OCI-LY3 (cell line): Measurements from ENCODE around the gene NUP133.

ENCODE experiments used
- H2AFZ ChIP-seq: fragments of 200-600, 300-600 bp; shearing (Covaris generic); 2 replicates; pipeline ENCODE4 v1.6.0; 2014; ENCODE audit warnings: antibody characterized with exemption, low read depth, low read length
- H3K27ac ChIP-seq: fragments of 200-600, 300-600 bp; sonication (generic); 2 replicates; pipeline ENCODE4 v1.5.1; 2014; ENCODE audit warnings: mild to moderate bottlenecking, low read length, moderate library complexity, mixed read lengths
- H3K27me3 ChIP-seq: fragments of 200-600, 300-600 bp; sonication (generic); 2 replicates; pipeline ENCODE4 v1.6.1; 2014; ENCODE audit warnings: low read depth, low read length, mixed read lengths
- H3K36me3 ChIP-seq: fragments of 200-600, 300-600 bp; sonication (generic); replicated peaks from 2 replicates; pipeline ENCODE3; 2014; ENCODE audit warnings: low read depth, low read length, mixed read lengths
- H3K4me1 ChIP-seq: fragments of 300-600, 200-600 bp; sonication (generic); 2 replicates; pipeline ENCODE4 v1.6.1; 2014; ENCODE audit warnings: low read length, mixed read lengths
- H3K4me2 ChIP-seq: fragments of 200-600, 300-600 bp; sonication (generic); 2 replicates; pipeline ENCODE4 v1.6.1; 2014; ENCODE audit warnings: low read length, mixed read lengths
- H3K4me3 ChIP-seq: fragments of 300-600, 200-600 bp; sonication (generic); 2 replicates; pipeline ENCODE4 v1.5.1; 2014; ENCODE audit warnings: antibody characterized with exemption, mild to moderate bottlenecking, low read length, moderate library complexity
- H3K79me2 ChIP-seq: fragments of 300-600, 200-600 bp; shearing (Covaris generic); 2 replicates; pipeline ENCODE4 v1.6.1; 2014; ENCODE audit warnings: mild to moderate bottlenecking, low read length, mixed read lengths
- H3K9ac ChIP-seq: fragments of 300-600, 200-600 bp; shearing (Covaris generic); 2 replicates; pipeline ENCODE4 v1.6.0; 2014; ENCODE audit warnings: mild to moderate bottlenecking, low read length, moderate library complexity
- H3K9me3 ChIP-seq: fragments of 200-600, 300-600 bp; shearing (Covaris generic); 2 replicates; pipeline ENCODE4 v1.6.1; 2014; ENCODE audit warnings: low read length, mixed read lengths; ENCODE audit not compliant: insufficient read depth
- H4K20me1 ChIP-seq: fragments of 200-600, 300-600 bp; sonication (generic); 2 replicates; pipeline ENCODE4 v1.6.1; 2016; ENCODE audit warnings: low read length, mixed read lengths; ENCODE audit not compliant: insufficient read depth
- CTCF ChIP-seq: fragments of 200-600, 300-600 bp; sonication (generic); IDR thresholded peaks from 2 replicates; pipeline ENCODE4 v1.5.1; 2014; ENCODE audit warnings: antibody characterized with exemption, low read length, low read depth
- EZH2phosphoT487 ChIP-seq: fragments of 200-600 bp; shearing (Covaris generic); IDR thresholded peaks from 2 replicates; pipeline ENCODE4 v1.6.1; 2018; ENCODE audit warnings: antibody characterized with exemption, mixed run types, low read depth

NUP133 gene

DNA sequence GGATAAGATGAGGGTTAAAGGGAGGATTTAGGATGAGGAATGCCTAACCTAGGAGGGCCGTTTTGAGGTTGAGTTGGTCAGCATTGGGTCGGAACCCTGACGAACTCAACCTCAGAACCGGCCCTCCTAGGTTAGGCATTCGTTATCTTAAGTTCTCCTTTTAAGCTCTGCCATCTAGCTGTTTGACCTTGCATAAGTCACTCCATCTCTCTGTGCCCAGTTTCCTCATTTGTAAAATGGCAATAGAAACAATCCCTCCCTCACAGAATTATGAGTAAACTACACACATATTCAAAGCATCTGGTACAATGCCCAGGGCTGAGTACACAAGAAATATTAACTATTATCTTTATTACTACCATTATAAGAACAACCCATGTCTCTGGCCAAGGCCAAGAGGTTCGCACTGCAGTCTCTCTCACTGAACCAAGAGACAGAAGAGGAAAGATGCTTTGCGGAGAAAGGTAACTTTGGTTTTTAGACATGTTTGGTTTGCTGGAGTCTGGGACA is 45.5 kb upstream of the NUP133 start:
- peaks cover 74% of the 10 kb centered on the region for H3K79me2 ChIP-seq

GRCh38 chr1:229552732-229553131 is 44.6 kb upstream of the NUP133 start:
- Histone ChIP-seq H3K4me3 (no peak overlapping the region), H3K9ac (no peak overlapping the region), H4K20me1 (peaks cover 50% of the 10 kb centered on the region), H3K4me2 (no peak overlapping the region), H3K36me3 (peaks cover 6% of the 10 kb centered on the region), H3K27me3 (no peaks in the 10 kb centered on the region), H2AFZ (no peak overlapping the region), H3K9me3 (no peaks in the 10 kb centered on the region), H3K79me2 (peaks cover 71% of the 10 kb centered on the region), H3K27ac (no peak overlapping the region), H3K4me1 (peaks cover 30% of the 10 kb centered on the region)
- TF ChIP-seq CTCF (no peak), EZH2phosphoT487 (no peak)

More for the DNA sequence above, 45.5 kb upstream of the NUP133 start:
- Histone ChIP-seq H2AFZ (no peak overlapping the region), H3K36me3 (peaks cover 3% of the 10 kb centered on the region), H3K27me3 (no peaks in the 10 kb centered on the region), H3K4me2 (no peak overlapping the region), H3K9ac (no peak overlapping the region), H3K4me1 (peaks cover 30% of the 10 kb centered on the region), H3K4me3 (no peak overlapping the region), H3K9me3 (no peaks in the 10 kb centered on the region), H4K20me1 (peaks cover 50% of the 10 kb centered on the region), H3K27ac (no peak overlapping the region)
- TF ChIP-seq CTCF (no peak), EZH2phosphoT487 (no peak)

DNA sequence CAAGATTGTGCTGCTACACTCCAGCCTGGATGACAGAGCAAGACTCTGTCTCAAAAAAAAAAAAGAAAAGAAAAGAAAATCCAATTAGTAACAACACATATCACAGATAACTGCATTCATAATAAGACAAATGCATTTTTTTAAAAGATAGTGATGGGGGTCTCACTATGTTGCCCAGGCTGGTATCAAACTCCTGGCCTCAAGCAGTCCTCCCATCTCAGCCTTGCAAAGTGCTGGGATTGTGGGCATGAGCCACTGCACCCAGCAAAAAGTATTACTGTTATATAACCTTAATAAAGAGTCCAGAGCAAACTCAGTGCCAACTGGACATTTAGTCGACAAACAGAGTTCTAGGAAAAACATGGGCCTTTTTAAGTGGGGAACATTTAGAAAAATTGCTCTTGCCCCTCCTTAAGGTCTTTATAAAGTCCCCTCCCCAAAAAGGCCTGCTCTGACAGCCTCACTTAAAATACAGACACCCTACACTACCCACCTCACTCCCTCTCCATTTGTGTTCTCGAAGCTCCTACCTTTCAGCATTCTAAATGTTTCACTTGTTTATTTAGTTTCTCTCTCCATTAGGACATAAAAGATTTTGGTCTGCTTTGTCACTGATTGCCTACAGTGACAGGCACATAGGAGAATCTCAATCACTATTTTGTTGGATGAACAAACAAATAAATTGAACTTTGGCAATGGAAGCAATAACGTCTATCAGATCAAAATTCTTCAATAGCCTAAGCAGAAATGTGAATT is 42.8 kb upstream of the NUP133 start:
- H3K9ac ChIP-seq: no peak overlapping the region
- peaks cover 10% of the 10 kb centered on the region for H3K36me3 ChIP-seq
- H3K4me1 ChIP-seq: peaks cover 17% of the 10 kb centered on the region
- H3K79me2 ChIP-seq: peaks cover 53% of the 10 kb centered on the region
- no peak overlapping the region for H3K4me3 ChIP-seq
- no peaks in the 10 kb centered on the region for H3K9me3 ChIP-seq
- no peaks in the 10 kb centered on the region for H3K27me3 ChIP-seq
- H2AFZ ChIP-seq: no peak overlapping the region
- H4K20me1 ChIP-seq: peaks cover 40% of the 10 kb centered on the region
- no peak overlapping the region for H3K27ac ChIP-seq
- no peak overlapping the region for H3K4me2 ChIP-seq
- TF ChIP-seq EZH2phosphoT487: no peak
- TF ChIP-seq CTCF: no peak

DNA sequence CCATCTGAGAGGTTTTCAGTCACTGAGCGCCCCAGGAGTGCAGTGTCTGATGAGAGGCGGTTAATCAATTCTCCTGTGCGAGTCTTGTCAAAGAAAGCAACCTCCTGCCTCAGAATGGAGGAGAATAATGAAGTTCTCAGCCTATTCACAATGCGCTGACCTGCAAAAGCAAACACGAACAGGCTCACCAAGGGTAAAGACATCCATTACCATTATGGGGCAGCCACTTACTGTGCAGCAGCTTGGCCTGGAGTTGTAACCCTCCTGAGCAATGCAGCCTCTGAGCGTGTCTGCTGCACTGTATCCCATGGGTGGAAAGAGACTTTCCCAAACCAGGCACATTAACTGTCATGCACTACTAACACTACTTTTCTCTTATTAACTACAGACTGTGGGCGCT is 39.4 kb upstream of the NUP133 start:
- H3K9me3 ChIP-seq: no peaks in the 10 kb centered on the region
- H3K9ac ChIP-seq: no peak overlapping the region
- H3K27ac ChIP-seq: no peak overlapping the region
- no peaks in the 10 kb centered on the region for H3K27me3 ChIP-seq
- peaks cover 24% of the 10 kb centered on the region for H3K79me2 ChIP-seq
- no peak overlapping the region for H3K4me2 ChIP-seq
- H2AFZ ChIP-seq: no peak overlapping the region
- H3K4me1 ChIP-seq: peaks cover 13% of the 10 kb centered on the region
- no peak for TF ChIP-seq EZH2phosphoT487
- TF ChIP-seq CTCF: no peak
- peaks cover 31% of the 10 kb centered on the region for H3K36me3 ChIP-seq
- no peak overlapping the region for H3K4me3 ChIP-seq
- peaks cover 18% of the 10 kb centered on the region for H4K20me1 ChIP-seq
